ENCODE results near the gene PKNOX1. TPM values are rescaled to one million over a fixed set of nuclear protein-coding genes. Genes with fewer than 3 reads are reported as not detected.
"Not testable (repeated sequence)": the region's sequence is repeated elsewhere in the genome, so short reads cannot be mapped to it uniquely, and the experiment has no call there.

The PKNOX1 gene
- total and polyA plus RNA-seq, 9 of the 15 experiments (the other 6 are each of a cell fraction or from before 2014, with no cell fraction given): 8.8 to 25.9 (median 13.2) TPM

DNA sequence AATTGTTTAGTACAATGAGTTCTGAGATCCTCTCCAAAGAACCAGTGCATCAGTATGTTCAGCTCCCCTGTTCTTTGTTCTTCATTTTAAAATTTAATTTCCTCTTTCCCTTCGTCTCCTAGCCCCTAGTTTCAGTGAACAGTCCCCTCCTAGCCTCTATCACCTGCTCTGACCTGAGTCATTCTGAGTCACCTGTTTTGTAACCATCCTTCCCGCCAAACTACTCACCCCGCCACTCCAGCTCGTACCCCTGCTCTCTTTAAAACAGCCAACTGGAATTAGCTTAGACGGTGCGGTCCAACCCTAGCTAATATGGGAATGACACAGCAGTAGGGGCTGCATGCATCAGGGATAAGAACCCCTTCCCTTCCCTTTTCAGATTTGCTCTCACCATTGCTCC lies 32.1 kb upstream of the PKNOX1 start (continued):
- TF ChIP-seq HSF4 (CRISPR knock-in tag; IDR thresholded peaks at IDR 0.05; ENCODE audit: borderline replicate concordance) (no peak), WHSC1 (IDR thresholded peaks at IDR 0.05; ENCODE audit: low read length) (no peak), E2F3 (CRISPR knock-in tag; IDR thresholded peaks at IDR 0.05) (no peak), SMARCA5 (IDR thresholded peaks at IDR 0.05) (no peak), FOXK1 (CRISPR knock-in tag; IDR thresholded peaks at IDR 0.05; ENCODE audit: borderline replicate concordance) (no peak), ELK1 (CRISPR knock-in tag; IDR thresholded peaks at IDR 0.05) (no peak), SMARCC2 (IDR thresholded peaks at IDR 0.05; ENCODE audit: low read depth) (no peak), CBX2 (IDR thresholded peaks at IDR 0.05; ENCODE audit: insufficient read depth, low read length, poor library complexity, severe bottlenecking) (no peak), RUNX1 (IDR thresholded peaks at IDR 0.05; ENCODE audit: low read depth) (no peak)

DNA sequence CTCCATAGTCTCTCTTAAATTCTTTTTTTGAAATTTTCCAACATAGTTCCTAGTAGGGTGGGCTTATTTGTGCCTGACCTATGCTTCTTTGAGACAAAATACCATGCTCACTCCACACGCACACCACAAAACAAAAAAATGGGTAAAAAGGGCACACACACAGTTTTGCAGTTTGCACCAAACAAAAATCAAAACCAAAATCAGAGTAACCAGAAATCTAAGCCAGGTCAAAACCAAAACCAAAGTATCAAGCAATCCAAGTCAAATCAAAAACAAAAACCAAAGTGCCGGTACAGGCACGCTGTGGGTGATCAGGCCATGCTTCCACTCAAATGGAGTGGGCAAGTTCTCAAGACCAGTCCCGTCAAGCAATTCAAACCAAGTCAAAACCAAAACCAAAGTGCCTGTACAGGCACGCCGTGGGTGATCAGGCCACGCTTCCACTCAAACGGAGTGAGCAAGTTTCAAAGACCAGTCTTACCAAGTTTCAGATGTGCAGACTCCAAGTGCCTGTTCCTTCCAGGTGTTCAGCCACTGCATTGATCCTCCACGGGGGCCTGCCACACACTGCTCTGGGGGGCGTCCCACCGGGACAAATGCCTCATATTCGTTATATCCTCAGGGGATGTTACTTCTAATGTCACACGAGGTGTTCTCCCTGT lies 25.1 kb upstream of the PKNOX1 start:
- H3K9me1 ChIP-seq (ENCODE audit: control insufficient read depth, insufficient read depth, low read length); BruUV-seq (replicated peaks); POLR2A ChIA-PET; H3K36me3 ChIP-seq (ENCODE audit: control insufficient read depth, insufficient read depth, low read length); H3K27ac ChIP-seq (ENCODE audit: extremely low read depth, low read depth, low read length); ATAC-seq; FAIRE-seq; DNase-seq (ENCODE audit: extremely low read depth in 1 of 4, low spot score in 3 of 4); H3K4me3 ChIP-seq; CTCF ChIA-PET (ENCODE audit: low intra/inter-chr PET ratio); intact Hi-C loops (cut with micrococcal nuclease); H2AFZ ChIP-seq (ENCODE audit: low read depth, low read length); in situ Hi-C loops (cut with MboI); H3K9me3 ChIP-seq (replicated peaks; ENCODE audit: control insufficient read depth, insufficient read depth, low read depth, low read length); H4K20me1 ChIP-seq (replicated peaks; ENCODE audit: control insufficient read depth, insufficient read depth, low read length); H3K79me2 ChIP-seq (ENCODE audit: control insufficient read depth, insufficient read depth, low read length); H3K4me2 ChIP-seq (ENCODE audit: insufficient read depth, low read length); H3K27me3 ChIP-seq (ENCODE audit: control insufficient read depth in 2 of 2, insufficient read depth in 2 of 2, low read length in 2 of 2); H3K9ac ChIP-seq (ENCODE audit: insufficient read depth in 1 of 2, low read depth in 2 of 2, low read length in 2 of 2); H3K4me1 ChIP-seq (replicated peaks in 1 of 2; ENCODE audit: control insufficient read depth in 2 of 2, insufficient read depth in 2 of 2, low read length in 2 of 2): not testable (repeated sequence)
- peak; percentile 93 to 97 for TF ChIP-seq KDM1A (IDR thresholded peaks at IDR 0.05)
- peak in 1 of 2 experiments; percentile 82; a peak in 2 of 4 replicates for TF ChIP-seq HDAC1 (IDR thresholded peaks at IDR 0.05)
- TF ChIP-seq RCOR1 (IDR thresholded peaks at IDR 0.05; ENCODE audit: borderline replicate concordance in 1 of 2, low read depth in 2 of 2, low read length in 2 of 2): peak in 1 of 2 experiments; percentile 23; a peak in 1 of 4 replicates
- WGBS (ENCODE audit: insufficient coverage, low coverage, missing lambda C conversion rate): 40% methylated on average over 12 of the region's 13 CpGs

DNA sequence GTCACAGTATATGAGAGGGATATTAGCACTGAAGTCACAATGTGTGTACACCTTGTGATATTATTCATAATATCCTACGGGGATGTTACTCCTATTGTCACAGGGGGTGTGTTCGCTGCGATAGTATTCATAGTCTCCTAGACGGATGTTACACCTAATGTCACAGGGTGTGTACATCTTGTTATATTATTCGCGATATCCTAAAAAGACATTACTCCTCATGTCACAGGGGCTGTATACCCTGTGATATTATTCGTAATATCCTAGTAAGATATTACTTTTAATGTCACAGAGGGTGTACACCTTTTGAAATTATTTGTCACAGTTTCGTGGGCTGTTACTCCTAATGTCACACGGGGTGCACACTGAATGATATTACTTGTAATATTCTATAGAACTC lies 23.2 kb upstream of the PKNOX1 start:
- intact Hi-C loops (cut with micrococcal nuclease); H3K27ac ChIP-seq (ENCODE audit: extremely low read depth, low read depth, low read length); H3K4me3 ChIP-seq; H3K36me3 ChIP-seq (ENCODE audit: control insufficient read depth, insufficient read depth, low read length); in situ Hi-C loops (cut with MboI); FAIRE-seq; H3K27me3 ChIP-seq (ENCODE audit: control insufficient read depth in 2 of 2, insufficient read depth in 2 of 2, low read length in 2 of 2); H3K9me3 ChIP-seq (replicated peaks; ENCODE audit: control insufficient read depth, insufficient read depth, low read depth, low read length); CTCF ChIA-PET (ENCODE audit: low intra/inter-chr PET ratio); H2AFZ ChIP-seq (ENCODE audit: low read depth, low read length); BruUV-seq (replicated peaks); H4K20me1 ChIP-seq (replicated peaks; ENCODE audit: control insufficient read depth, insufficient read depth, low read length); DNase-seq (ENCODE audit: extremely low read depth in 1 of 4, low spot score in 3 of 4); H3K4me1 ChIP-seq (replicated peaks in 1 of 2; ENCODE audit: control insufficient read depth in 2 of 2, insufficient read depth in 2 of 2, low read length in 2 of 2); H3K4me2 ChIP-seq (ENCODE audit: insufficient read depth, low read length); ATAC-seq; H3K79me2 ChIP-seq (ENCODE audit: control insufficient read depth, insufficient read depth, low read length); H3K9ac ChIP-seq (ENCODE audit: insufficient read depth in 1 of 2, low read depth in 2 of 2, low read length in 2 of 2); H3K9me1 ChIP-seq (ENCODE audit: control insufficient read depth, insufficient read depth, low read length); POLR2A ChIA-PET: not testable (repeated sequence)
- 52% methylated on average over 9 of the region's 9 CpGs for WGBS (ENCODE audit: insufficient coverage, low coverage, missing lambda C conversion rate)

All from K562 (cell line).